SU-DHL-6 (cell line): ENCODE data around the gene CACNB4.

Source experiments
- EZH2phosphoT487 ChIP-seq: fragments of 200-600 bp; sonication (generic), shearing (Covaris generic); conservative IDR thresholded peaks from 2 replicates; pipeline ENCODE4 v1.6.1; 2018; ENCODE audit warnings: mild to moderate bottlenecking, antibody characterized with exemption, low read length, moderate library complexity, mixed read lengths
- TF ChIP-seq, protein P1 (sequence below): fragments of 200-600 bp; sonication (generic); IDR thresholded peaks from one replicate; pipeline ENCODE4 v1.5.1; 2017; ENCODE audit warnings: antibody characterized with exemption, mild to moderate bottlenecking, low read length, moderate library complexity; ENCODE audit not compliant: insufficient read depth, poor library complexity, severe bottlenecking

DNA sequence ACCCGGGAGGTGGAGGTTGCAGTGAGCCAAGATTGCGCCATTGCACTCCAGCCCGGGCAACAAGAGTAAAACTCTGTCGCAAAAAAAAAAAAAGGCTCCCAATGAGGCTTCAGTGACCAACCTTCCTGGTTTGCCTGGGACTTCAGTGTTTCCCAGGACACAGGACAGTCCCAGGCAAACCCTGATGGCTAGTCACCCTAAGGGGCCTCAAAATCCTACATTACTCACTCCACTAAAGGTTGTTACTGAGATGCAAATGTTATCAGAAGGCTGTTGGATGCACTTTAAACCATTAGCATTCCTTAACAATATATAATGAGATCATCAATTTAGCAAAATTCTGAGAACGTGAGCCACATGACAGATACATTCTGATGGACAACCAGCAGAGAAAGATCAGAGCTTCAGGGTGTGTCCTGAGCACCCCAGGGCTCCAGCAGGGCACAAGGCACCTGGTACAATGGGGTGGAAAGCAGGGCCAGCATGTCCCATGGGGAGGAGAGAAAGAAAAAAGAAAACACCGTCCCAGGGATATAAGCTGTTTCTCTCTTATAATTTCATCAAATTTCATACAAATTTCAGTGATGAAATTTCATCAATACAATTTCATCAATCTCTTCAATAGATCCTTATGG, 152.5 kb downstream of the CACNB4 start:
- TF ChIP-seq, protein P1, sequence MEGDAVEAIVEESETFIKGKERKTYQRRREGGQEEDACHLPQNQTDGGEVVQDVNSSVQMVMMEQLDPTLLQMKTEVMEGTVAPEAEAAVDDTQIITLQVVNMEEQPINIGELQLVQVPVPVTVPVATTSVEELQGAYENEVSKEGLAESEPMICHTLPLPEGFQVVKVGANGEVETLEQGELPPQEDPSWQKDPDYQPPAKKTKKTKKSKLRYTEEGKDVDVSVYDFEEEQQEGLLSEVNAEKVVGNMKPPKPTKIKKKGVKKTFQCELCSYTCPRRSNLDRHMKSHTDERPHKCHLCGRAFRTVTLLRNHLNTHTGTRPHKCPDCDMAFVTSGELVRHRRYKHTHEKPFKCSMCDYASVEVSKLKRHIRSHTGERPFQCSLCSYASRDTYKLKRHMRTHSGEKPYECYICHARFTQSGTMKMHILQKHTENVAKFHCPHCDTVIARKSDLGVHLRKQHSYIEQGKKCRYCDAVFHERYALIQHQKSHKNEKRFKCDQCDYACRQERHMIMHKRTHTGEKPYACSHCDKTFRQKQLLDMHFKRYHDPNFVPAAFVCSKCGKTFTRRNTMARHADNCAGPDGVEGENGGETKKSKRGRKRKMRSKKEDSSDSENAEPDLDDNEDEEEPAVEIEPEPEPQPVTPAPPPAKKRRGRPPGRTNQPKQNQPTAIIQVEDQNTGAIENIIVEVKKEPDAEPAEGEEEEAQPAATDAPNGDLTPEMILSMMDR: no peak
- no peak for TF ChIP-seq EZH2phosphoT487
